ENCODE results near the gene FBXO41. TPM values are rescaled to one million over a fixed set of nuclear protein-coding genes. Genes with fewer than 3 reads are reported as not detected.
A peak's percentile ranks its signal among the peaks of the same experiment; 100 is the strongest.

Gene FBXO41
- total RNA-seq, 2 experiments from 2014 or later = 41.5 to 42.0 TPM

DNA sequence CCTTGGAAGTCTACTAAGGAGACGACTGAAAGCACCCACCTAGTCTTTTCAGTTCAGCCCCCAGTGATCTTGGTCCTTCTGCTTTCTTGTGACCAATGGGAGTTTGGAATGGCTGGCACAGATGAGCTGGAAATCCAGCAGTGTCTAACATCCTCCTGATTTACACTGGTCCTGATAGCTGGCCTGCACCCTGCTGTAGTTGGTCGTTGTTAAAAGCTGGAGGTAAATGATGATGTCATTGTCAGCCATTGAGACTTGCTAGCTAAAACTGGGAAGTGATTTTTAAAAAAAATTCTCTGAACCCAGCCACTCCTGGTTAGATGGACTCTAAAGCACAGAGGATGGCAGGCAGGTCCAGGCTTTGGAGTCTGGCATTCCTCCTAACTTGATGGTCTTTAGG, 30.9 kb downstream of the FBXO41 start:
- DNase-seq (no peak), ATAC-seq (no peak)
- Mint-ChIP-seq H3K27me3 (no peaks in the 10 kb centered on the region), H3K9me3 (no peaks in the 10 kb centered on the region), H3K4me1 (ENCODE audit: low read depth) (peaks cover 3% of the 10 kb centered on the region), H3K27ac (peak overlapping the region; percentile 49), H3K4me3 (no peak overlapping the region), H3K36me3 (ENCODE audit: low read depth) (peaks cover 35% of the 10 kb centered on the region)
- TF ChIP-seq, protein P1, sequence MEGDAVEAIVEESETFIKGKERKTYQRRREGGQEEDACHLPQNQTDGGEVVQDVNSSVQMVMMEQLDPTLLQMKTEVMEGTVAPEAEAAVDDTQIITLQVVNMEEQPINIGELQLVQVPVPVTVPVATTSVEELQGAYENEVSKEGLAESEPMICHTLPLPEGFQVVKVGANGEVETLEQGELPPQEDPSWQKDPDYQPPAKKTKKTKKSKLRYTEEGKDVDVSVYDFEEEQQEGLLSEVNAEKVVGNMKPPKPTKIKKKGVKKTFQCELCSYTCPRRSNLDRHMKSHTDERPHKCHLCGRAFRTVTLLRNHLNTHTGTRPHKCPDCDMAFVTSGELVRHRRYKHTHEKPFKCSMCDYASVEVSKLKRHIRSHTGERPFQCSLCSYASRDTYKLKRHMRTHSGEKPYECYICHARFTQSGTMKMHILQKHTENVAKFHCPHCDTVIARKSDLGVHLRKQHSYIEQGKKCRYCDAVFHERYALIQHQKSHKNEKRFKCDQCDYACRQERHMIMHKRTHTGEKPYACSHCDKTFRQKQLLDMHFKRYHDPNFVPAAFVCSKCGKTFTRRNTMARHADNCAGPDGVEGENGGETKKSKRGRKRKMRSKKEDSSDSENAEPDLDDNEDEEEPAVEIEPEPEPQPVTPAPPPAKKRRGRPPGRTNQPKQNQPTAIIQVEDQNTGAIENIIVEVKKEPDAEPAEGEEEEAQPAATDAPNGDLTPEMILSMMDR (IDR thresholded peaks at IDR 0.05) = no peak
- intact Hi-C loops (cut with micrococcal nuclease) = no loop called here
- POLR2A ChIA-PET = interaction anchor here (0.9 to 7.9 kb wide), 6 partner anchors 9 to 43 kb away, joined by 3 to 97 read pairs (median 4); partner anchors contain the start of genes CCT7 and PRADC1
- CTCF ChIA-PET = interaction anchor here (1.7 to 1.8 kb wide), 2 partner anchors 15 to 37 kb away, joined by 4 to 6 read pairs; no protein-coding TSS in a partner anchor

DNA sequence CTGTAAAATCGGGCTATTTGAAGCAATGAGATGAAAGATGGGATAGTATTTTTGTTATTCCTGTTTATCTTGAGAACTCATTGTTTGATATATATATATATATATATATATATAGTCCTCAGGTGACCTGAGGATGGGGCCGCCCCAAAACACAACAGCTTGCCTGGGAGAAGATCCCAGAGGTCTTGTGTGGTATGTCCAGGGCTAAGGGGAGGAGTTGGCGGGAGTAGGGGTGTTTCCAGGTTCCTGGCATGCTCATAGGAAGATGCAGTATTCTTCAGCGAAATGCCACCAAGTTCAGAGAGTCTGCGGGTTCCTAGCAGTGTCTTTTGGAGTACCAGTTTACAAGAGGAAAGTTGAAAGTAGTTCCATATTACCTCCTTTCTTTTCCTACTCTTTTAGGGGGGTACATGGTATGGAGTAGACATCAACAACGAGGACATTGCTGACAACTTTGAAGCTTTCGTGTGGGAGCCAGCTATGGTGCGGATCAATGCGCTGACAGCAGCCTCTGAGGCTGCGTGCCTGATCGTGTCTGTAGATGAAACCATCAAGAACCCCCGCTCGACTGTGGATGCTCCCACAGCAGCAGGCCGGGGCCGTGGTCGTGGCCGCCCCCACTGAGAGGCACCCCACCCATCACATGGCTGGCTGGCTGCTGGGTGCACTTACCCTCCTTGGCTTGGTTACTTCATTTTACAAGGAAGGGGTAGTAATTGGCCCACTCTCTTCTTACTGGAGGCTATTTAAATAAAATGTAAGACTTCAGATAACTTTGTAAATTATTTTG, 31.8 kb downstream of the FBXO41 start:
- CTCF ChIA-PET = interaction anchor here (1.7 kb wide), 1 partner anchor 38 kb away, joined by 6 read pairs; no protein-coding TSS in a partner anchor
- POLR2A ChIA-PET = interaction anchor here (2.4 to 7.9 kb wide), 2 partner anchors 15 to 27 kb away, joined by 7 to 97 read pairs; partner anchors contain the start of genes CCT7 and PRADC1
- intact Hi-C loops (cut with micrococcal nuclease) = no loop called here
- ATAC-seq (no peak), DNase-seq (no peak)
- H3K9me3 Mint-ChIP-seq = no peaks in the 10 kb centered on the region
- no peaks in the 10 kb centered on the region for H3K4me1 Mint-ChIP-seq (ENCODE audit: low read depth)
- TF ChIP-seq, protein P1 (IDR thresholded peaks at IDR 0.05) = no peak
- no peaks in the 10 kb centered on the region for H3K27me3 Mint-ChIP-seq
- peaks cover 40% of the 10 kb centered on the region for H3K36me3 Mint-ChIP-seq (ENCODE audit: low read depth)
- H3K27ac Mint-ChIP-seq = no peak overlapping the region
- no peak overlapping the region for H3K4me3 Mint-ChIP-seq

DNA sequence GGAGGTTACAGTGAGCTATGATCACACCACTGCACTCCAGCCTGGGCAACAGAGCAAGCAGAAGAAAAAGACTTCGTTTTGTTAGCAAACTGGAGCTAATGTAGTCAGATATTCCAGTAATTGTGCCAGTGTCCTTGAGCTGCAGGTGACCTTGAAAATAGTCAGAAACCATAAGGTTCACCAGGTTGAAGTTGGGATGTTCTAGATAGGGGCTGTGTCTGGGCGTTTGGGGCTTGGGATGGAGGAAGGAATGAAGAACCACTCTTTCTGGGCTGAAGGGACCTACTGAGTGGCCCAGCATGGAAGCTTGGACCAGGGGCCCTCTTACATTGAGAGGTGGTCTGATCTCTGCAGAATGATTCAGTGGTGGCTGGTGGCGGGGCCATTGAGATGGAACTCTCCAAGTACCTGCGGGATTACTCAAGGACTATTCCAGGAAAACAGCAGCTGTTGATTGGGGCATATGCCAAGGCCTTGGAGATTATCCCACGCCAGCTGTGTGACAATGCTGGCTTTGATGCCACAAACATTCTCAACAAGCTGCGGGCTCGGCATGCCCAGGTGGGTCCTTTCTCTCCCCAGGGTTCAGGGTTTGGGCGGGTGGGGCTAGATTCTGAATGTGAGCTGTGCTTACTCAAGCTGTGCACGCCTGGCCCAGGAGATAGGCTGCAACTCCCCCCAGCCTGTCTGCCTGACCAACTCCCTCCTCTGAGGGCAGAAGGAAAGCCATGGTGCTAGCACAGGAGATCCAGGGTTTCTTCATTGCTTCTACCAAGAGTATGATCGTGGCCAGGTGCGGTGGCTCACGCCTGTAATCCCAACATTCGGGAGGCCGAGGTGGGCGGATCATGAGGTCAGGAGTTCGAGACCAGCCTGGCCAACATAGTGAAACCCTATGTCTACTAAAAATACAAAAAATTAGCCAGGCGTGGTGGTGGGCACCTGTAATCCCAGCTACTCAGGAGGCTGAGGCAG, 33.1 kb downstream of the FBXO41 start:
- POLR2A ChIA-PET = interaction anchor here (0.9 to 7.9 kb wide), 7 partner anchors 8 to 38 kb away, joined by 3 to 97 read pairs (median 4); partner anchors contain the start of genes CCT7 and PRADC1
- CTCF ChIA-PET = interaction anchor here (1.0 to 1.9 kb wide), 4 partner anchors 13 to 277 kb away, joined by 3 to 10 read pairs (median 3); no protein-coding TSS in a partner anchor
- Mint-ChIP-seq H3K4me1 (ENCODE audit: low read depth) (peaks cover 5% of the 10 kb centered on the region), H3K27me3 (no peaks in the 10 kb centered on the region), H3K4me3 (no peak overlapping the region), H3K36me3 (ENCODE audit: low read depth) (peaks cover 52% of the 10 kb centered on the region), H3K27ac (no peak overlapping the region), H3K9me3 (no peaks in the 10 kb centered on the region)
- TF ChIP-seq, protein P1 (IDR thresholded peaks at IDR 0.05) = no peak
- no peak for DNase-seq
- intact Hi-C loops (cut with micrococcal nuclease) = no loop called here
- ATAC-seq = no peak

DNA sequence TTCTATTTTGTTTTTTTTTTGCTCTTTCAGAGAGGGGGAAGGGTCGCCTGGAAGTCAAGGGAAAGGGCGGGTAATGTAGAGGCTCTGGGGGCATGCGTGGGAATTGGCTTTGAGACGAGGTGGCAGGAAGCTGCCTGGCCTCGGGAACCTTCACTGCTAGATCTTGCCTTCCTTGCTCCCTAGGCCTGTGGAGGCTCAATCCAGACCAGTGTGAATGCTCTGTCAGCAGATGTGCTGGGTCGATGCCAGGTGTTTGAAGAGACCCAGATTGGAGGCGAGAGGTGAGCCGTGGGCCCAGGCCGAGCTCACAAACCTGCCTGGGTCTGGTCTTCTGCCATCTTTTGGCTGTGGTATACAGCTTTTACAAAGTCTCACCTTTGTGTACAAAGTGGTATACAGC, 34.6 kb downstream of the FBXO41 start:
- ChIA-PET CTCF (interaction anchor here (1.3 to 1.9 kb wide), 3 partner anchors 11 to 40 kb away, joined by 3 to 10 read pairs (median 3); no protein-coding TSS in a partner anchor), POLR2A (interaction anchor here (1.1 to 7.9 kb wide), 6 partner anchors 9 to 351 kb away, joined by 3 to 97 read pairs (median 4); partner anchors contain the start of genes CCT7 and PRADC1)
- intact Hi-C loops (cut with micrococcal nuclease) = no loop called here
- Mint-ChIP-seq H3K9me3 (no peaks in the 10 kb centered on the region), H3K27me3 (no peaks in the 10 kb centered on the region), H3K4me3 (no peak overlapping the region), H3K27ac (no peak overlapping the region), H3K36me3 (ENCODE audit: low read depth) (peaks cover 62% of the 10 kb centered on the region), H3K4me1 (ENCODE audit: low read depth) (peaks cover 7% of the 10 kb centered on the region)
- TF ChIP-seq, protein P1 (IDR thresholded peaks at IDR 0.05) = no peak
- DNase-seq = no peak
- ATAC-seq = no peak

Measured in activated CD8-positive, alpha-beta T cell treated with anti-CD3 and anti-CD28 coated beads for 36 hours (primary cell).